OCI-M2 (cell line): ENCODE results near the gene ZNF664.

ENCODE experiments used
- DNase-seq: peaks from one replicate; lab custom pipeline; 2025; ENCODE audit not compliant: unreplicated experiment; lab: John Stamatoyannopoulos, UW

Gene ZNF664

GRCh38 chr12:123957196-123957595 is 15.8 kb upstream of the ZNF664 start:
- no peak for DNase-seq

- no peak for DNase-seq
Measured at GRCh38 chr12:123958462-123958861, 14.6 kb upstream of the ZNF664 start.

- no peak for DNase-seq
Measured at GRCh38 chr12:123958876-123959275, 14.1 kb upstream of the ZNF664 start.

- no peak for DNase-seq
Measured at GRCh38 chr12:123960029-123960735, 12.8 kb upstream of the ZNF664 start.

GRCh38 chr12:123960856-123961255 is 12.2 kb upstream of the ZNF664 start:
- DNase-seq = no peak

- DNase-seq = no peak
Measured at GRCh38 chr12:123961585-123962345, 11.2 kb upstream of the ZNF664 start.

GRCh38 chr12:123962513-123962912 is 10.5 kb upstream of the ZNF664 start:
- no peak for DNase-seq

GRCh38 chr12:123963821-123964220 is 9.2 kb upstream of the ZNF664 start:
- no peak for DNase-seq

GRCh38 chr12:123965382-123965781 is 7.6 kb upstream of the ZNF664 start:
- no peak for DNase-seq

GRCh38 chr12:123966596-123966995 is 6.4 kb upstream of the ZNF664 start:
- no peak for DNase-seq

GRCh38 chr12:123967121-123967586 is 5.9 kb upstream of the ZNF664 start:
- no peak for DNase-seq

- no peak for DNase-seq
Measured at GRCh38 chr12:123971449-123971769, 1.6 kb upstream of the ZNF664 start.

- DNase-seq = no peak
Measured at GRCh38 chr12:123971770-123972456, 1.1 kb upstream of the ZNF664 start.

GRCh38 chr12:123973552-123974341 is 732 bp downstream of the ZNF664 start:
- no peak for DNase-seq

- DNase-seq = no peak
Measured at GRCh38 chr12:123976227-123976826, 3.3 kb downstream of the ZNF664 start.

- no peak for DNase-seq
Measured at GRCh38 chr12:123979566-123979965, 6.6 kb downstream of the ZNF664 start.

- no peak for DNase-seq
Measured at GRCh38 chr12:123982269-123982668, 9.3 kb downstream of the ZNF664 start.

GRCh38 chr12:123983822-123984485 is 10.9 kb downstream of the ZNF664 start:
- DNase-seq = no peak

- DNase-seq = no peak
Measured at GRCh38 chr12:123984903-123985302, 11.9 kb downstream of the ZNF664 start.

GRCh38 chr12:123986374-123986965 is 13.5 kb downstream of the ZNF664 start:
- no peak for DNase-seq
